Esophagus muscularis mucosa (tissue), 4 donors: Measurements from ENCODE around the gene GPR15.

Experiments used
- CTCF ChIP-seq, 3 experiments: fragments of 200-600 bp in 2 of 3; fragments of 450-650 bp in 1 of 3; sonication (generic) in 2 of 3; IDR thresholded peaks; one replicate each; pipeline ENCODE4 v1.5.1; 2017 to 2019; ENCODE audit warnings: antibody characterized with exemption in 3 of 3, mild to moderate bottlenecking in 2 of 3, moderate library complexity in 1 of 3
- EP300 ChIP-seq: sonication (generic); formaldehyde crosslinking; IDR thresholded peaks from one replicate; pipeline ENCODE4 v1.6.1; 2017; ENCODE audit warnings: antibody characterized with exemption
- POLR2AphosphoS5 ChIP-seq, 2 donors: sonication (generic); formaldehyde crosslinking; IDR thresholded peaks; one replicate each; pipeline ENCODE4 v1.6.1; 2017; ENCODE audit warnings: antibody characterized with exemption in 2 of 2

GRCh38 chr3:98536456-98537017 is 4.8 kb downstream of the GPR15 start:
- TF ChIP-seq CTCF (IDR thresholded peaks at IDR 0.05) (no peak), POLR2AphosphoS5 (IDR thresholded peaks at IDR 0.05) (no peak), EP300 (no peak)
